Measurements from ENCODE around the gene GLO1. TPM values are rescaled to one million over a fixed set of nuclear protein-coding genes. Genes with fewer than 3 reads are reported as not detected.

GLO1 gene
- 230 and 245 TPM in 2 replicates for total RNA-seq (2014; rRNA removed)
- polyA plus RNA-seq (2012): 75.6 TPM

DNA sequence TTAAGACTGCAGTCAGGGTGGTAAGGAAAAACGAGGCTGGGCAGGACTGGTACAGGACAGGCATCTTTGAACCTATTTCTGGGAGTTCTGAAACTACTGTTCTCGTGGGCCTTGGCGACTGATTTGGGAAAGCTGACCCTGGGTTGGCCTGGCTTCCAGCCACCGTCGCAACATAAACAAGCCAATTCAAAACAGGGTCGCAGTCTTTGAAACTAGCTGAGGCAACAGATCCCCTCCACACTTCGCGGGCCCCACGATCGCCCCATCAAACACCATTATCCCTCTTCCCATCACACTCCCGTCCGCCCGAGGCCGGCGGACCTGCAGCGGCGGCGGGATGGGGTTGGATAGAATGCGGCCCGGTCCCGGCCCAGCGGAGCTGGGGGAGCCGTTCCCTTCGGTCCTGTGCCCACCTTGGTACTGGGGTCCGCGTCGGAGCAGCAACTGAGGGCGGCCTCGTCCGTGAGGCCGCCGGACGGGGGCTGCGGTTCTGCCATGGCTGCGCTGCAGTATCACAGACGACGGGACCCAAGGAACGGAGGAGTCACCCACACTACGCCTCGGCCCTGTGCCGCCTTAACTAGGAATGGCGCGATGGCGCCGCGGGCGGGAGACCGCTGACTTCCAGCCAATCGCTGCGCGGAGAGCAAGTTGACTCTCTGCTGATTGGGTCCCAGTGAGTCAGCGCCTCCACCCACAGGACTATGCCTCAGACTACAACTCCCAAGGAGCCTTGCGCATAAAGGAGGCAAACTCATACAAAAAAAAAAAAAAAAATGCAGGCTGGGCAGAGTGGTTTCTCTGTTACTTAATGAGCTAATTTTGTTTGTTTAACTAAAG lies at the start of gene GLO1:
GLO1 (minus strand) TSS at position 588 of the 840 bp plus-strand sequence; CDS start at position 497, 91 bp downstream.
- peak; percentile 98 for DNase-seq (ENCODE audit: low read depth)

DNA sequence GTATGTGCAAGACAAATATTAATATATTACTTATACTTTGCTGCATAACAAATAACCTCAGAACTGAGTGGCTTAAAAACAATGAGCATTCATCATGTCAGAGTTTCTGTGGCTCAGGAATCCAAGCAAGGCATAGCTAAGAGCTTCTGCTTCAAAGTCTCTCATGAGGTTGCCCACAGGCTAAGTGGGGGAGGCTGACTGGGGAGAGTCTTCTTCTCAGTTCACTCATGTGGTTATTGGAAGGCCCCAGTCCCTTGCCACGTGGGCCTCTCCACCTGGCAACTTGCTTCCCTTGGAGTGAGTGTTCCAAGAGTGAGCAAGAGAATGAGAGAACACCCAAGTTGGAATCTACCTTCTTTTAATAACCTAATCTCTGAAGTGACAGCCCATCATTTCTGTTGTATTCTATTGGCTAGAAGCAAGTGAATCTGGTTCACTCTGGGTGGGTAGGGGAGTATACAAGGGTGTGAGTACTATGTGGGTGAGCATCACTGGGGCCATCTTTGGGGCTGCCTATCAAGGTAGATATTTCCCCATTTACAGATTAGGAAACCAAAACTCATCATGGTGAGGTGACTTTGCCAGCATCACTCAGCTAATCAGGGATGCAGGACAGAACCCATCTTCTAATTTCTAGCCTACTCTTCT lies 48.1 kb upstream of the GLO1 start:
- DNase-seq (ENCODE audit: low read depth): no peak

DNA sequence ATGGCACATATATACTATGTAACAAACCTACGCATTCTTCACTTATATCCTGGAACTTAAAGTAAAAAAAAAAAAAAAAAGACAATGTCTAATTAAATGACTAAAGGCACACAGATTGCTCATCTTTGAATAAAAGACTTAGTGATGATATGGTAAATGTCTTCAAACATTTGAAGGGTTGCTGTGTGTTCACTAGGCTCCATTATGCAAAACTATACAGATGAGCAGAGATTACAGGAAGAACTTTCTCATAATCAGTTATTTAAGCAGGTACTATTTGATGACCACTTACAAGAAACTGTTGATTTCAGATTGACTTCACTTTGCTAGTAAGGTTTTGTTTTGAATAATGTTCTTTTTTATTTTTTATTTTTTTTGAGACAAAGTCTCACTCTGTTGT lies 46.5 kb upstream of the GLO1 start:
- no peak for DNase-seq (ENCODE audit: low read depth)

DNA sequence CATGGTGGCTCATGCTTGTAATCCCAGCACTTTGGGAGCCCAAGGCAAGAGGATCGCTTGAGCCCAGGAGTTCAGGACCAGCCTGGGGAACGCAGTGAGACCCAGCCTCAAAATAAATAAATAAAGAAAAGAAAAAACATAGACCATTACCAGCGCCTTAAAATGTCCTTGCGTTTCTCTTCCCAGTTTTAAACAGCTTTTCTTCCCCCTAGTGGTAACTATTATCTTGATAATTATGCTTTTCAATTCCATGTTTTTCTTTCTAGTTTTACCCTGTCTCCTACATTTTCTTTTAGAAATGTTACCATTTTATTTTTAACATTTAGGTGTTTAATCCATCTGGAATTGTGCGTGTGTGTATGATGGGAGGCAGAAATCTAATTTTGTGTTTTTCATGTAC lies 36.6 kb upstream of the GLO1 start:
- no peak for DNase-seq (ENCODE audit: low read depth)

DNA sequence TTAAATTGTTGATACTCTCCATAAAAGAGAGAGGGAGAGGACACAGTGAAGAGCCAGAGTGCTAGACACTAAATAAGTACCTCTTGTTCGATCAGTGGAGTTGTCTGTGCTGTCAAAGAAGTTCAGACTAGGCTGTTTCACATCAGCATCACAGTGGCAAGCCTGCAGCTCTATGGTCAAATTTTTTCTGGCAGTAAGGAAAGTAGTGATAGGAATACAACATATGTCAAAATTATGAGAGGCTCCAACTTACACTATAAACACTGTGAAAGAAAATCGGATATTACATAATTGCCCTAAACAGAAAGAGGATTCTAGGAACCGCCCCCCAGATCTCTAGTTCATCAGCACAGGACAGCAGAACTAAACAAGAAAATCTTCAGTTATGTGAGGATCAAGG lies 35.3 kb upstream of the GLO1 start:
- DNase-seq (ENCODE audit: low read depth): no peak

DNA sequence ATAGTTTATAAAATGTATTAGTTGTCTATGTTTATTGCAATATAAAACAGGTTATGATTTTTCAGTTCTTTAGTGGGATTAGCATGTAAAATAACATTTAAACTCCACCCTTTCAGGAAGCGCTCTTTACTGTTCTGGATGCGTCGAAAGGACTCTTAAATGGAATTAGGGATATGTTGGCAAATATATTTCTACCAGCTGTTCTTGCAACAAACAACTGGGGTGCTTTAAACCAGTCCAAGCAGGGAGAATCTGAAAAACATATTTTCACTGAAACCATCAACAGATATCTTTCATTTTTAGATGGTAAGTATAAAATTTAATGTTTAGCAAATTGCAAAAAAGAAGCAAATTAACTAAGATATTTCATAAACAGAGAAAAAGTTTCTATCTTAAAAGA lies 34.0 kb upstream of the GLO1 start:
- no peak for DNase-seq (ENCODE audit: low read depth)

DNA sequence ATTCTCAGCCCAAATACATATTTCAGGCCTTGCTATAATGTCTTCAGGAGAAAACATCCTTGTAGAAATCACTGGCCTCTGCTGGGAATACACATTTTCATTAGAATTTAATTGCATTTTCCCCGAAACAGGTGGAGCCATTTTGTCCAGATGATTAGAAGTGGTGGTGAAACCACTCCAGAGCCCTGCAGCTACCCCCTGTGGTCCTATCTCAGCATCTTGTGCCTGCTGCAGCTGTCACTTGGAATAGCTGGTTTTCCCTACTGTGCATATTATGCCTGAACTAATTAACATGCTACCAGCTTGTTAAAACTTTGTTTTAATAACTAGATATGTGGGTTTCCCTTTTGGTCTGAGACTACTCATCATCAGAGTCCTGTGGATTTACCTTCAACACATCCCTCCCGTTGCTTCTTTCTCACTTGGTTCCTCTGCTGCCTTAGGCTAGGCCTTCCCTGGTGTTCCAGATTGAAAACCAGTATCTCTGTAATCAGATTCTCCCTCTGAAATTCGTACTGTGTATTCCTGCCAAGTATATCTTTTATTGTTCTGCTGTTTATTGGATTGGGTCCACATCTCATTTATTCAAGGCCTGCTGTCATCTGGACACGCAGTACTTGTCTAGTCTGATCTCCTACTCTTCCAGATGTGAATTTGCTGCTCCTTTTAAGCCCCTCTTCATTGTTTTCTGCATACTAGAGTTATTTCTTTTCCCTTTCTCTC lies 27.4 kb upstream of the GLO1 start:
- DNase-seq (ENCODE audit: low read depth): no peak

DNA sequence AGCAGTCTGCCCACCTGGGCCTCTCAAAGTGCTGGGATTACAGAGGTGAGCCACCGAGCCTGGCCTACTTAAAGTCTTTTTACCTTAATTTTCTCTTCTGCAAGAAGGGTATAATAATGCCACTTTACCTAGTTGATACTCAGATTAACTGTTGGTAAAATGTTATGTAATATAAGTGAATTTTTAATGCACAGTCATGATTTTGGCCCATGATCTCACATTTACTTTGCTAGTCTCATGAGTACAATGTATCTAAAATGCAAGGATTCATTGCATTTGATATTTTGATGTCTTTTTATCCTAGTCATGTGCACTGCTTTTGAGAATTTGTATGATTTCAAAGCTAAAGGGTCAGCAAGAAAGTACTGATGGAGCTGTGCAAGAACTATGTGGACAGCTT lies 25.3 kb upstream of the GLO1 start:
- no peak for DNase-seq (ENCODE audit: low read depth)

DNA sequence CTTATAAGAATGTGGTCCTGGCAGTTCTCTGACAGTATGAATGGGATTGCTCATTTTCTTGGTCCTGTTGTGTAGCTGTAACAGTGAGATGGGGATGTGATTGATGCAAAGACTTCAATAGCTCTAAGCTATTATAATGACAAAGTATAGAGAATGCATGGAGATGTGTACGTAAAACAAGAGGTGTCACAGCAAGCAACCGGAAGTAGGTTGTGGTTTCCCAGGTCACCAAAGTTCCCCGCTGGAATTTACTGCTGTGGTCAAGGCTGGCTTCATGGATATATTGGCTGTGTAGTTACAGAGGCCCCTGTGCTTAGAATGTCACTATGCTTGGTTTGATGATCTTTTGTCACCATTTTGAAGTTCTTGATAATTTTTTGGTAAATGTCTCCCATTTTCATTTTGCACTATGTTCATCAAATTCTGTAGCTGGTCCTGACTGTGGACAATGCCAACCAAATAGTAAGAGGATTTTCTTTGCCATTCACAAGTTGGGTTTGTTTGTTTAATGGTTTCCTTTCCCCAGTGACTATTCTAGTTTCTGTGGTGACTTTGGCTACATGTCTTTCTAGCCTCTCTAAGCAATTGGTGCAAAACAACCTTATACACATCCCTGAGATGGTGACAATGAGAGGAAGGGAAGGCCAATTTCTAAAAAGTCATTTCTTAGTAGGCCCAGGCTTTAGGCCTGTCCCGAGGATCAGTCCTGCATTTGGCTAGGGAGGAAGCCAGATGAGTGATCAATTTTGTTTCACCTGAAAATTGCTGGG lies 22.7 kb upstream of the GLO1 start:
- DNase-seq (ENCODE audit: low read depth): no peak

DNA sequence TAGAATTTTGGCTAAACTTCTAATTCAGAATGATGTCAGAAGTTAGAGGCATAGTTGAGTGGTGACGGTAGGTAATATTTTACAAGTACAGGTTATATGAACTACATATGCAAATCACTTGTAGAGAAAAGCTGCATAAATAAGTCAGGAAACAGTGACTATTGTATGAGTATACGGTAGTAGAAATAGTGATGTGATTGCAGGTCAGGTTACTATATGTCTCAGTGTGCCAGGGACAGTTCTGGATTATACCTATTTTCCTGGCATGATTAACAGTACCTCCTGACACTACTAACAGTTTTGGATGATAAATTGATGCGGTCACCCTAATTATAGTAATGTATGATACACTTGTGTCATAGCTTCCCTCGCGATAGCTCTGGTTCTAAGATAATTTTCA lies 21.4 kb upstream of the GLO1 start:
- DNase-seq (ENCODE audit: low read depth): no peak

DNA sequence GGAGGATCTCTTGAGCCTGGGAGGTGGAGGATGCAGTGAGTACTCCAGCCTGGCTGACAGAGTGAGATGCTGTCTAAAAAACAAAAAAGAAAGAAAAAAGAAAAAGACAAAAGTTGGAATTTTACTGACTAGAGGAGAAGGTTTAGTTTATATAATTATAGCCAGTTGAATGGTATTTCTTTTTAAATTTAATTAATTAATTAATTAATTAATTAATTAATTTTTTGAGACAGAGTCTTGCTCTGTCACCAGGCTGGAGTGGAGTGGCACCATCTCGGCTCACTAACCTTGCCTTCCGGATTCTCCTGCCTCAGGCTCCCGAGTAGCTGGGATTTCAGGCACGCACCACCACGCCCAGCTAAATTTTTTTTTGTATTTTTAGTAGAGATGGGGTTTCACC lies 20.8 kb upstream of the GLO1 start:
- DNase-seq (ENCODE audit: low read depth): no peak

DNA sequence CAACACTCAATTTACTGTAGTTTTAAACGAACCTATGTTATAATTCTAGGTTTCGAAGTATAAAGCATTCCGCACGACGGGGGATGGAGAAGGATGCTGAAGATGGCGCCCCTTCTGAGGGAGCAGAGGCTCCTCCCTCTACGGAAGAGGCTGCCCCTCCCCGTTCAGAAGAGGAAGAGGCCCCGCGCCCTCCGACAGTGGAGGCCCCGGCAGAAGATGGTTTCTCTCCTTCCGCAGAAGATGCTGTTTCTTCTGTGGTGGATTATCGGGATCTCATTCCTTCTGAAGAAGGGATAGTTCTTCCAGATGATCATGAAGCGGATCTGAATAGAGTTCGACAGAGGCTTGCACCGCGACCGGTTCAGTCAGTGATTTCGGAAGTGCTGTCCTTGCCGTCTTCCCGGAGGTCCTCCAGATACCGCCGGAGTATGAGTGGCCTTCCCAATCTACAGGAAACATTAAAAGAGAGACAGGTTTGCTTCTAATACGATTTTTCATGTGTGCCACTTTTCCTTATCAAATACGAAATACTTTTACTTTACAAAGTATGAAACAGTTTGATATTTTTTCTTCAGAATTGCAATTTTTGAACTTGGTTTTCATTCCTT lies 19.9 kb upstream of the GLO1 start:
- DNase-seq (ENCODE audit: low read depth): no peak

DNA sequence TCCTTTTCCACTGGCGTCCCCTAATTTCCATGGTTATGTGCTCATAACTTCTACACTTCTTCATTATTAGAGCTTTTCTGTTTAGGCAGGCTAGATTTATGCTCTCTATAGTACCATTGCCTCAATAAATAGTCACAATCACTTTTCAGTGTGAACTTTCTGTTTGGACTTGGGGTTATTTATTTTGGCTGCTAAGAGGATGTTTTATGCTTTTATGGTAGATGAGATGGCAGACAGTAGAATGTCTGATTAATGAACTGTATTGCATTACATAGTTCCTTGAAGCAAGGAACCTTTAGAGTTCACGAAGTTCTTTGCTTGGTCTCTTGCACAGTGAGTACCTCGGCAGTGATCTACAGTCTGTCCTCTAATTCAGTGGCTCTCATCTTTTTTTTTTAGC lies 19.1 kb upstream of the GLO1 start:
- no peak for DNase-seq (ENCODE audit: low read depth)

DNA sequence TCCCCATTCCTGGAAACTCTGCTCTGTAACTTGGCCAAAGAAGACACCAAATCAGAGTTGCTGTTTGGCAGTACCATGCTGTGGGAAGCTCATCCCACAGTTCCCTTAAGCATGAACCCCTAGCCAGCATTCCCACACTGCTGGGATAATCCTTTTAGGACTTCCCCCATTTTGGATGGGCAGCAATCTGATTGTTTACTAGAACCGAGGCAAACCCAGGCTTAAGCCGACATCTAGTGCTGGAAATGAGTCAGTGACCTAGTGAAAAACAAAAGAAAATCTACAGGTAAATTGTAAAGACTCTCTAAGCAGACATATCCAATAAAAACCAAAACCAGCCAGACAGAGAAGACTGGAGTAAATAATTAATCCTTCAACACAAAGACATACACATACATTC lies 17.4 kb upstream of the GLO1 start:
- DNase-seq (ENCODE audit: low read depth): peak; percentile 12

DNA sequence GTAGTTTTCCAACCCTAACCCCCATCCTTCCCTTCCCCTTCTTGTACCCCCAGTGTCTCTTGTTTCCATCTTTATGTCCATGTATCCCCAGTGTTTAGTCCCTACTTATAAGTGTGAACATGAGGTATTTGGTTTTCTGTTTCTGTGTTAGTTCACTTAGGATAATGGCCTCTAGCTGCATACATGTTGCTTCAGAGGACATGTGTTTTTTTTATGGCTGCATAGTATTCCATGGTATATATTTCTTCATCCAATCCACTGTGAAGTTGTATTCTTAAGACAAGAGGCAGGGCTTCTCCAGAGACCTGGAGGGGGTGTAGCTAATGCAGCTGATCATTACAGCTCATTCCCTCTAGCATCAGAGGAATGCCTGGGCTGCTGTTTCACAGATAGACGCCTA lies 16.4 kb upstream of the GLO1 start:
- no peak for DNase-seq (ENCODE audit: low read depth)

DNA sequence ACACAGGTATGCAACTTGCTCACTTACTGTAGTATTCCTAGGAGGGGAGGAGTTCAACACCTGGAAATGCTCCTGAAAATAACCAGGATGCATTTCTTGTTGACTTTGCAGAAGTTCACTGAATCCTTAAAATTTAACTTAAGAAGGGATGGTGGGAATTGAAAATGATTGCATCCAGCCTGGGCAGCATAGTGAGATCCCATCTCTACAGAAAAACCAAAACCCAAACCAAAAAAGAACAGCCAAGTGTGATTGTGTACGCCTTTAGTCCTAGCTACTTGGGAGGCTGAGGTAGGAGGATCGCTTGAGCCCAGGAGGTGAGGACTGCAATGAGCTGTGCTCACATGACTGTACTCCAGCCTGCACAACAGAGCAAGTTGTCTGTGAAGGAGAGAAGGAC lies 13.9 kb upstream of the GLO1 start:
- DNase-seq (ENCODE audit: low read depth): no peak

DNA sequence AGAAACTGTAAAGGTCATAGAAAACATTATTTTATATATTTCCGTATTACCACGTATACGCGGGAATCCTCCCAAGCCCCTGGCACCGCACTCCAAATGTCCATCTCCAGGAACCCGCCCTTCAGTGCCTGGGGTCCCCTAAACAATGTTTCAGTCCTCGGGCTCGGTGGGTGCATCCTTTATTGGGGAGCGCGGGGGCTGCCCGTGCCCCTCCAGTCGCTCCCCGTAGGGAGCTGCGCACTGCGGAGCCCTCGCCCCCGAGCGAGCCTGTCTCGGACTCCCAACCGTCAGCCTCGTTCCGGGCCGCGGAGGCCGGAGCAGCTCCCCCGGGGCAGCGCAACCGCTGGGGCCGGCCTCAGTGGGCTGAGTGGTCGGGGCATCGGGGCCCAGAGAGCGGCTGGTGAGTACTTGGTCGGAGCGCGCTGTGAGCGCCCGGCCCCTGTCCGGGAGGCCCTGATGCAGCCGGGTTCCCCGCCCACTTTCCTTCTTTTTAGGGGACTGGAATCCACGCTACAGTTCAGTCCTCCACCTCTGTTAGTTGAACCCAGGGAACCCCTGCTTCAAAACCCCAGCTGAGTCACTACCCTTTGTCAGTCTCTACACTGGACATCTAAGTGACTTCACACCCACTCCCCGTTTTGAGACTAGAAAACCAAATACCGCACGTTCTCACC lies 12.2 kb upstream of the GLO1 start, which contains the start of gene DNAH8:
DNAH8 (plus strand) TSS at position 296 of the 674 bp plus-strand sequence. CDS start 7,499 bp downstream, outside the sequence.
- DNase-seq (ENCODE audit: low read depth): no peak

DNA sequence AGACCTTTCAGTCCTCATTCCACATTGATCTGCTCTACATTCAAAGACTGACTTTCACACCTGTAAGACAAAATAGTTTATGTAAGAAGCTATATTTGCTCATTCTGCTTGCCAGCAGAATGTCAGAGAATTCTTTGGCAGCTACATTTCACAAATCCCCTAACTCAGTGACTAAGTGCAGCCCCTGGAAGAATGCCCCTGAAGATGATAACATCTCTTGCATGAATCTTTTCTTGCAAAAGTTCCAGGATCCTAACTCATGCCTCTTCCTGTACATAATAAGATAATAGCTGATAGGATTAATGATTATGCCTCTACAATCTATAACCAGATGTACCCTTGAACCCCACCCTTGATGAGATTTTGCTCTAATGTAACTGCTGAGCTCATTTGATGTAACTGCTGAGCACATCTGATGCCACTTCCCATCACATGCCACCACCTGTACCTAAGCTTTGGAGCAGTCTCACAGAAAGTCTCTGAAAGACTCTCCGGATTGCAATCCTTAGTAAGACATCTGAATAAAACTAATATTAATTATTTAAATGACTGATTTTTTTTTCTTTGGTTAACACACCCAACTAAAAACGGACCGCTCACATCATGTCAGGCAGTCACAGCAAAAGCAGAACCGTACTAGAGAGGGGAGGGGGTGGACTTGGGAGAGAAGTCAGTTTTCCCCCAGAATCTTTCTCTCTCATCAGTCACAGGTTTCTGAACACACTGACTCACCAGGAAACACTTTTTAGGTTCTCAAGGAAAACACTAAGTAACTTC lies 11.5 kb upstream of the GLO1 start:
- DNase-seq (ENCODE audit: low read depth): no peak

DNA sequence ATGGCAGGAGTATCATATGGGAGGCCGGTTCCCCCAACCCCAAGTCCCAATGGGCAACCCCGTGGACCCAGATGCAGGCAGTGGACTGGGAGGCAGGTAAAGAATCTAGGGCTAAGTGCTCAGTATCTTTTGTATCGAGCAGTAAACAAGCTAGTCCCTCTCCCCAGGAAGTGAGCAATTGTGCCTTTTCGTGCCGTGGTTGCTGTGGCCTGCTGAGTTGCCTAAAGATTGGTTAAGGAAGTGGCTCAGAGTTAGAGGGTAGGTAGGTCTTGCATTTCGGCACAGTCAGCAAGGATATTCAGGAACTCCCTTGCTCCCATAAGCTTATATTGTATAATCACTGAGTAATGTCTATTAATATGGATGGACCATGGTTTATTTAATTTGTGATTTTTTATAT lies 10.9 kb upstream of the GLO1 start:
- peak; percentile 6 for DNase-seq (ENCODE audit: low read depth)

DNA sequence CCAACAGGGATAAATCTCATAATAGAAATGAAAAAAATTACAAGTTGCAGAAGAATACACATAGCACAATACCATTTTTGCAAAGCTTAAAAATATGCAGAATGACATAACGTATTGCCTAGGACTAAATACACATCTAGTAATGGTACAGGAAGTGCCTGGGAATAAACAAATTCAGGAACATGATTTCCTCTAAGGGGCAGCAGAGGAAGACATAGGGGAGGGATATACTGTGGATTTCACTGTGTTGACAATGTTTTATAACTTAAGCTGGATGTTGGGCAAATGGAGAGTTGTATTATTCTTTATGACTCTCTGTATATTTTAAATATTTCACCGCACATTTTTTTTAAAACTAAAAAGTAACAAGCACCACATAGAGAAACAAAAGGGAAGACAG lies 5.6 kb upstream of the GLO1 start:
- no peak for DNase-seq (ENCODE audit: low read depth)

All from LHCN-M2 (cell line).